Non-pigmented ciliary epithelial cell (primary cell): ENCODE measurements around the gene FIZ1.
"Not testable (repeated sequence)": the region's sequence is repeated elsewhere in the genome, so short reads cannot be mapped to it uniquely, and the experiment has no call there.

Source experiments
- DNase-seq: peaks from one replicate; pipeline ENCODE4 v3.0.0-alpha.2; 2010; ENCODE audit warnings: low read depth

FIZ1 gene

DNA sequence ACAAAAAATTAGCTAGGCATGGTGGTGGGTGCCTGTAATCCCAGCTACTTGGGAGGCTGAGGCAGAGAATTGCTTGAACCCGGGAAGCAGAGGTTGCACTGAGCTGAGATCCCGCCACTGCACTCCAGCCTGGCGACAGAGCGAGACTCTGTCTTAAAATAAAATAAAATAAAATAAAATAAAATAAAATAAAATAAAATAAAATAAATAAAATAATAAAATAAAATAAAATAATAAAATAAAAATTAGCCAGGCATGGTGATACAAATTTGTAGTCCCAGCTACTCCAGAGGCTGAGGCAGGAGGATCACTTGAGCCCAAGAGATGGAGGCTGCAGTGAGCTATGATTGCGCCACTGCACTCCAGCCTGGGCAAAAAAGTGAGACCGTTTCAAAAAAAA is 25.4 kb downstream of the FIZ1 start:
- not testable (repeated sequence) for DNase-seq

DNA sequence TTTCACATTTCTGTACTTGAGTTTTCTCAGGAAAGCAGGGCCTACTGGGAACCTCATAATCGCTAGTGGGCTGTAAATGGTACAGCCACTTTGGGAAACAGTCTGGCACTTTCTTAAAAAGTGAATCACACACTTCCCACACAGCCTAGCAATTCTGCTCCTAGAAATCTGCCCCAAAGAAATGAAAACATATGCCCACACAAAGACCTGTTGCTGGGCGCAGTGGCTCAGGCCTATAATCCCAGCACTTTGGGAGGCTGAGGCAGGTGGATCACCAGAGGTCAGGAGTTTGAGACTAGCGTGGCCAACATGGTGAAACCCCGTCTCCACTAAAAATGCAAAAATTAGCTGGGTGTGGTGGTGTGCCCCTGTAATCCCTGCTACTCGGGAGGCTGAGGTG is 29.8 kb downstream of the FIZ1 start:
- DNase-seq: not testable (repeated sequence)

DNA sequence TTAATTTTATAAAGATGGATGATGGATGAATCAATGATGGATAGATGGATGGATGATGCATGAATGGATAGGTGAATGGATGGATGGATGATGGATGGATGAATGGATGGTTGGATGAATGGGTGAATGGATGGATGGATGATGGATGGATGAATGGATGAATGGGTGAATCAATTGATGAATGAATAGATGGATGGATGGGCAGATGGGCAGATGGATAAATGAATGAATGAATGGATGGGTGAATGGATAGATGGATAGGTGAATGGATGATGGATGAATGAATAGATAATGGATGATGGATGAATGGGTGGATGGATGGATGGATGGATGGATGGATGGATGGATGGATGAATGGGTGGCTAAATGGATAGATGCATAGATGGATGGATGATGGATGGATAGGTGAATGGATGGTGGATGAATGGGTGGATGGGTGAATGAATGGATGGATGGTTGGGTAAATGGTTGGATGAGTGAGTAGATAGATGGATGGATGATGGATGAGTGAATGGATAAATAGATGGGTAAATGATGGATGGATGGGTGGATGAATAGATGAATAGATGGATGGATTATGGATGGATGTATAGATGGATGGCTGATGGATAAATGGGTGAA is 31.5 kb downstream of the FIZ1 start:
- no peak for DNase-seq

DNA sequence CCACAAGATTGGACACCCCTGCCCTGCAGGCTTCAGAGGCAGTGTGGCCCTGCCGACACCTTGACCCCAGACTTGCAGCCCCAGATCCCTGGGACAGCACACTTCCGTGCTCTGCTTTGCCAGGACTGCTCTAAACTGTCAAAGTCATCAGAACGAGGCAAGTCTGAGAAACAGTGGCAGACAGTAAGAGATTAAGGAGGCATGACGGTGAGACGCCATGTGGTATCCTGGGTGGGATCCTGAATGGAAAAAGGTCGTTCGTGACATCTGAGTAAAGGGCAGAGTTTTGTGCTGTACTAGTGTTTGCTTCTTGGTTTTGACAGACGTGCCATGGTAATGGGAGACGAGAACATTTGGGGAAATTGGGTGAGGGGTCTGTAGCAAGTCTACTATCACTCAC is 32.5 kb downstream of the FIZ1 start:
- no peak for DNase-seq

DNA sequence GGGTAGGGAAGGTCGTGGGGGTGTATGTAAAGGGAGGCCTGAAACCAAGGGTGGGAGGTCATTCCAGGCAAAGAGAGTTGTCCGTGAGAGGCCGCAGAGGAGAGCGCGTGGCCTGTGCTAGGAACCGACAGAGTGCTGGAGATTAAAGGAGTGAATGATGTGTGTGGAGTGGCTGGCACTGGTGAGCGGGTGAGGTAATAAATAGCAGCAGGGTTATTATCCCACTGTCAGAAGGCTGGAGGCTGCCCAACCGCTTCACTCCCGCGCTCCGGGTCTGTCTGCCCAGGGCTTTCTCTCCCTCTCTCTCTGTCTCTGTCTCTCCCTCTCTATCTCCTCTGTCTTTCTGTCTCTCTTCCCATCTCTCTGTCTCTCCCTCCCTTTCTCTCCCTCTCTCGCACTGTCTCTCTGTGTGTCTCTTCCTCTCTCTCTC is 36.0 kb downstream of the FIZ1 start:
- DNase-seq: no peak

DNA sequence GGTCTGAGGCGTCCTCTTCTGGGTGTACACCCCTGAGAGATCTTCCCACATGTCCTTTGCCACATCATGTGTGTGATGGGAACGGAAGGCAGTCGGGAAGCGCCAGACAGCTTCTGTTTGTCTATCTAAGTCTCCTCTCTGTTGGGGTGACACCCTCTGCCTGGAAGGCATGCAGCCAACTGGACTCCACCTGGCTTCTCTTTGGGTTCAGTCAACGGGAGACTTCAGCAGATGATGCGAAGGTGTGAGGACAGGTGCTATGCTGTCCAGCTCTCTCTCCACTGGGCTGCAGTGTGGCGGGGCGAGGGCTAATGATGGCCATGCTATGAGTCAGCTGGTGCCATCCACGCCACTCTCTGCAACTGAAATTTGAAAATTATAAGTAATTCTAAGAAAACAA is 39.6 kb downstream of the FIZ1 start:
- no peak for DNase-seq

DNA sequence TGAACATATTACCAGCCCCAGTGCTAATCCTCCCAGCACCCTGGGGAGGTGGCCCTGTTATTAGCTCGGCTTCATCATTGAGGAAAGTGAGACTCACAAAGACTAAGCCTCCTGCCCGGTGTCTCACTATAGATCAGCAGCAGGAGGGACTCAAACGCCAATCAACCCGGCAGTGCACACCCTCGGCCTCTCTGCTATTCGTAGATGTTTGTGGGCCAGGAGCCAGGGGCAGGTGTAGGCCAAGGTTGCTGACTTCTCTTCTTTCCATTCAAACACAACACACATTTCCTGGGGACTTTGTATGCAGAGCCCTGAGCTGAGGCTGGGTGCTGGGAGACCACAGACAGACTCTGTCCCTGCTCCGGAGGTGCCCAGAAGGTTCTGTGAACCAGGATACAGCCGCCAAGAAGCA is 44.6 kb downstream of the FIZ1 start:
- DNase-seq: no peak

DNA sequence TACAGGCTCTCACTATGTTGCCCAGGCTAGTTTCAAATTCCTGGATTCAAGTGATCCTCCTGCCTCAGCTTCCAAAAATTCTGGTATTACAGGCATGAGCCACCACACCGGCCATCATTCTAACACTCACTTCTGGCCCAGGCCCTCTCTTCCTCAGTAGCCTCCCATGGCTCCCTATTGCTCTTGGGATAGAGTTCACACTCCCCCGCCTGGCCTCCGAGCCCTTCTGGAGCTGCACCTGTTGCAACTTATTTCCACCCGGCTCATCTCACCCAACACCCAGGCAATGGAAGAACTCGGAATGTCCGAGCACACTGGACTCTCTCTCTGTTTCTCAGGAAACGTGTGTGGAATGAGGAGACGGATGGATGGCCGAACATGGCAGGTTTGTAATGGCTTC is 45.0 kb downstream of the FIZ1 start:
- no peak for DNase-seq

DNA sequence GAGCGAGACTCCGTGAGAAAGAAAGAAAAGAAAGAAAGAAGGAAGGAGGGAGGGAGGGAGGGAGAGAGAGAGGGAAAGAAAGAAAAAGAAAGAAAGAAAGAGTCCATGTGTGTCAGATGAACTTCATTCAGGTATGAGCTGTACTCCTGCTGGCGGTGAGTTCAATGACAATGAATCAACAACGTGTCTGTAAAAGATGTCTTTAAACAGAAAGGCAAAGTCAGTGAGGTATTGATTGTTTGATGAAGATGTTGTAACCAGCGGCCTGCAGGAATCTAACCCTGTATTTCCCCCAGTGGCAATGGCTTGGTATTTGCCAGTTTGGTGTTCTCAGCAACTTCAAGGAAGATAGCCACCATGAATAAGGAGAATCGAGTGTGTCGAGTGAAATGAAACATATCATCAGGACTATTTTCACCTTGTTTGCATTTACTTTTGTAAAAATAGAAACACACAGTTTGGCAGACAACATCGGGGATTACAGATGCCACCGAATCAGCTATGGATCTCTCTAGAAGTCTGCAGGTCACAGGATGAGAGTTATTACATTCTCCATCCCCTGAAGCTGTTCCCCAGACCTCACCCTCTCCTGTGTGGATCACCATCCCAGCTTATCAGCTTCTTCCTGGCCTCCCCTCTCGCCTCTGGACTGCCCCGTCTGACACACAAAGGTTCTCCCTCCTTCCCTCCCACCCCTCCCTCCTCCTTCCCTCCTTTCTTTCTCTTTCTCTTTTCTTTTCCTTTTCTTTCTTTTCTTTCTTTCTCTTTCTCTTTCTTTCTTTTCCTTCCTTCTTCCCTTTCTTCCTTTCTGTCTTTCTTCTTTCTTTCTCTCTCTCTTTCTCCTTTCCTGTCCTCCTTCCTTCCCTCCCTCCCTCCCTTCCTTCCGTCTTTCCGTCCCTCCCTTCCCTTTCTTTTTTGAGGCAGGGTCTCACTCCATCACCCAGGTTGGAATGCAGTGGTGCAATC is 45.8 kb downstream of the FIZ1 start:
- DNase-seq: no peak

DNA sequence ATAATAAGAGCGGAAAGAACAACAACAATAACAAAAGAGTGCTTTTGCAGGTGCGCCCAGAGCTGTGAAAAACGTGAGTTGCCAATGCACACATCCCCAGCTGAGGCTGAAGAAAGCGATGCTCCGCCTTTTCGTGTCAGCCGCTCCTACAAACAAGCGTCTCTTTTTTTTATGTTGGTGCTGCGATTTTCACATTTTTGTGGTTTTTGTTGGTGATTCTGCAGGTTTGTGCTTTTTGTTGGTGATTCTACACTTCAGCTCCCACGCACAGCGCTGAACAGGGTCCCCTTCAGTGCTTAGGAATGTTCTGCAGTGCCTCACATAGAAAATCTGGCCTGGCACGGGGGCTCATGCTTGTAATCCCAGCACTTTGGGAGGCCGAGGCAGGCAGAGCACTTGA is 46.7 kb downstream of the FIZ1 start:
- peak; percentile 83 for DNase-seq

DNA sequence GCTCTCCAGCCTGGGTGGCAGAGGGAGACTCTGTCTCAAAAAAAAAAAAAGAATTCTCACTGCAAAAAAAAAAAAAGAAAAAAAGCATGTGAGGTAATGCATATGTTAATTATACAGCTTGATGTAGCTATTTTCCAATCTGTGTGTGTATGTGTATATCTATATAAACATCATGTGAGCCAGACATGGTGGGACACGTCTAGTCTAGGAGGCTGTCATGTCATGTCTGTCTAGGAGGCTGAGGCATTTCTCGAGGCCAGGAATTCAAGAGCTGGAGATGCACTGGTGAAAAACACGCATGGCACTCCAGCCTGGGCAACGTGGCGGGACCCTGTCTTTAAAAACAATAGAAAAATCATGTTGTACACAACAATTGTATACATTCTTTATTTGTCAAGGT is 47.1 kb downstream of the FIZ1 start:
- no peak for DNase-seq

DNA sequence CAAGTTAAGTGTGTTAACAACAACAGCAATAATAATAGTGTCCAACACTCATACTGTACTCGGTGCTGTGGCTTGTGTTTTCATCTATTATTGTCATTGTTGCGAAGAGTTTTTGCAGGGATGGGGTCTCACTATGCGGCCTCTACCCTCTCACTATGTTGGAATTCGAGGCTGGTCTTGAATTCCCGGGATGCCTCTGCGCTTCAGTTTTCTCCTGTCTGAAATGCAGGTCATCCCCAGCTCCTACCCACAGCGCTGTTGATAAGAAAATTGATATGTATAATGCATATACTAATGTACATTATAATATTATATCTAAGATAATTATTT is 49.0 kb downstream of the FIZ1 start:
- DNase-seq: no peak

DNA sequence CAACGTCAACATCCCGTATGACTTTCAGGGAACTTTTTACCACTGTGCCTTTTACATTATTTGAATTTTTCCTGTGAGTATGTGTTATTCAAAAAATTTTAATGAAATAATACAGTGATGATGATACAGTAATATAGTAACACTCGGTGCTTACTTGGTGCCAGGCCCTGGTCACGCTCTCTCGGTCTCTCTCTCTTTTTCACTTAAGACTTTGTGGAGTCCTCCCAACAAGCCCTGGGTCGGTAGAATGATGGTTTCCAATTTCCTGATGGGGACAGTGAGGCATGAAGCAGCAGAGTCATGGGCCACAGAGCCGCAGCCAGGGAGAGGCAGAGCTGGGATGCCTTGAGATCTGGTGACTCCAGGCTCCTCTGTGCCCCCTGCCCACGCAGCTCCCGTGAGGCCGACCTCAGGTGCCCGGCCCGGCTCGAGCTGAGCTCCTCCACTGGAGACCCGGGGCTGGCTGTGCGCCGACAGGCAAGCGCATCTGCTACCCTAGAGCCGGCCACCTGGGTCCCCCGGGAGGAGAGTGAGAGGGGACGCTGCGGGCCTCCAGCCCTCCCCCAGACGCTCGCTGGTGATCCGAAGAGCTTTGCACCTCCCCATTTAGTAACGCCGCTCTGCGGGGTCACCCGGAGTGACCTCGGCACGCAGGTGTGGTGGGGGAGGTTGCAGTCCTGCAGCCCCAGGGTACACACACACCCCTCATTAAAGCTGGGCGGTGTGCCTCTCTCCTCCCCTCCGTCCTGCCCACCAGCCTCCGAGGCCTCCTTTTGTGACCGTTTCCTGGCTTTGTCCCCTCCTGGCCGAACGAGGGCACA is 49.6 kb downstream of the FIZ1 start:
- DNase-seq: peak; percentile 63

DNA sequence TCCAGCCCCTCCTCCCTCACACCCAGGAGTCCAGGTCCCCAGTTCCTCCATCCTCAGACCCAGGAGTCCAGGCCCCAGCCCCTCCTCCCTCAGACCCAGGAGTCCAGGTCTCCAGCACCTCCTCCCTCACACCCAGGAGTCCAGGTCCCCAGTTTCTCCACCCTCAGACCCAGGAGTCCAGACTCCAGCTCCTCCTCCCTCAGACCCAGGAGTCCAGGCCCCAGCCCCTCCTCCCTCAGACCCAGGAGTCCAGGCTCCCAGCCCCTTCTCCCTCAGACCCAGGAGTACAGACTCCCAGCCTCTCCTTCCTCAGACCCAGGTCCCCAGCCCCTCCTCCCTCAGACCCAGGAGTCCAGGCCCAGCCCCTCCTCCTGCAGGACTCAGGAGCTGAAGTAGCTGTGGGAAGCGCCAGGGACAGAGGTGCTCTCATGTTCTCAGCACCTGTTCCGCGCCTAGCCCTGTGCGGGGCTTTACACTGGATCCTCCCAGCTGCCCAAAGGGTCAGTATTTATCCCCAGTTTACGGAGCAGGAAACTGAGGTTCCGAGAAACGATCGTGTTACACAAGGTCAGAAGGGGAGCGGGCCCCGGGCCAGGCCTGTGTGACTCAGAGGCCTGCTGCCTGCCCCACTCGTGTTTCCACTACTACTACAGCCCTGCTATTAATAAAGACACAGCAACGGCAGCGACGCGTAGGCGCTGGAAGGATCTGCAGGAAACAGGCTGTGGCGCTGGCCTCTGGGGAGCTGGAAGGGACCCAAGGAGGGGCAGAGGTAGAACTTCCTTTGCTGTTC is 52.3 kb downstream of the FIZ1 start:
- no peak for DNase-seq

DNA sequence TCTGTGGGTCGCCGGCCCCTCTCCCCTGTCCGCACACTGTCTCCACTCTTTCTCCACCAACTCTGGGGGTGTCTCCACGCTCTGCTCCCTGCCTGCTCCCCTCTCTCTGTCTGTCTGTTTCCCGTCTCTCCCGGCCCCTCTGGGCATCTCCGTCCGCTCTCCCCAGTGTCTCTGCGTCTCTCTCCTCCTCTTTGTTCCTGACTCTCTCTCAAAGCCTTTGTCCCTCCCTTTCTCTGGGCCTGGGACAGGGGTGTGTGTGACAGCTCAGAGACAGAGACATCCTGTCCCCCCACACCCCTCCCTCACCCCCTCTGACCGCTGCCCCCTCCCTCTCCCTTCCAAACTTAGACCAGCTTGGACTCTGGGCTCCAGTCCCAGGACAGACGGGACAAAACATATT is 53.3 kb downstream of the FIZ1 start:
- no peak for DNase-seq

DNA sequence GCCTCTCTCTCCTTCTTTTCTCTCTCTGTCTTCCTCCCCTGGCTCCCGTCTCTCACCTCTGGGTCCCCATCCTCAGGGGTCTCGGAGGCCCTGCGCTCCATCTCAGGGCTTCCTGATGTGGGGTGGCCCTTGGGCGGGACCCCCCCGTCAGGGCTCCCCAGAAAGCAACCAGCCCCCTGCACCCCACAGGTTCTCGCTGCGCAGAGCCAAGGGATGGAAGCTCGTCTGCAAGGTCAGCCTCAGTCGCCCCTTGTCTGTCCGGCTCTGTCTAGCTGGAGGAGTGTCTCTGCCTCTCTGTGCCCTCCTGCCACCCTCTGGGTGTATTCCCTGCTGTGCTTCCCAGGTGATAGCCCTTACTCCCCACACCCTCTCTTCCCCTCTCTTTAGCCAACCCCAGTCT is 53.9 kb downstream of the FIZ1 start, which contains the start of gene SBK3:
Gene SBK3, minus strand, starts transcription at position 101 of the 400 bp plus-strand sequence. Its CDS starts 0 bp downstream, at position 101.
- DNase-seq: no peak

DNA sequence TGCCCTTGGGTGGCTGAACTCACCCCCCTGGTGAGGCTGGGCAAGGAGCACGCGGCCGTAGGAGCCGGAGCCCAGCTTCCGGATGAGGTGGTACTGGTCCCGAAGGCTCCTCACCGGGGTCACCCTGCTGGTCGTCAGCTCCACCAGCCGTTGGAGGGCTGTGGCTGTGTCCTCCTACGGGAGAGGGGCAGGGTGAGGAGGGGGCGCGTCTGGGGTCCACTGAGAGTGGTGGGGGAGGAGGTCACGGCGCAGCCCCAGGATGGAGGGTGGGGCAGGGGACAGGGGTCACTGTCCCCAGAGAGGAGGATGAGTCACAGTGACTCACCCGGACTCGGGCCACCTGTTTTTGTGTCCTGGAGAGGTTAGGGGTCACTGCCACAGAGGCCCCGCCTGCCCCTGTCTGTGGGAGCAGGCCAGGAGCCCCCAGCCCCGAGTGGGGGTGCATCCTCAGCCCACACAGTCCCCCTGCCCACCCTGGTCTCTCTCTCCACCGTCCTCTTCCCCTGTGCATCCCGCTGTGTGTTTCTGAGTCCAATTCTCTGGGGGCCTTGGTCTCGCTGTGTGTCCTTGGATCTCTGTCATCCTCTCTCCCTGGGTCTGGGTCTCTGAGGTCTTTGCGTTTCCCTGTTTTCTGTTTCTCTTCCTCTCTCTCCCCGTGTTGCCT is 54.4 kb downstream of the FIZ1 start:
- no peak for DNase-seq

DNA sequence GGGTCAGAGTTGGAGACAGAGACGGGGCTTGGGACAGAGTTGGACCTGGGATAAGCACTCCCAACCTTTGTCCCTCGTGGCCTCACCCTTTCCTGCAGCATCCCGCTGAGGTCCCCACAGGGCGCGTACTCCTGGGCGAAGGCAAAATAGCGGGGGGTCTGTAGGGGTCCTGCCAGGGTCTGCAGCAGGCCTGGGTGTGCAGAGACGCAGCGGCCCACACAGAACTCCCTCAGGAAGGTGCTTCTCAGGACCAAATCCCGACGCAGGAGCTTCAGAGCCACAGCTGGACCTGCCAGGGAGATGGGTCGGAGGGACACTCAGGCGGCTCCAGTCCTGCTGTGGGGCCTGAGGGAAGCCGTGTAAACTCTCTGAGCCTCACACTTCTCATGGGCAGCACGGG is 55.3 kb downstream of the FIZ1 start:
- DNase-seq: no peak

DNA sequence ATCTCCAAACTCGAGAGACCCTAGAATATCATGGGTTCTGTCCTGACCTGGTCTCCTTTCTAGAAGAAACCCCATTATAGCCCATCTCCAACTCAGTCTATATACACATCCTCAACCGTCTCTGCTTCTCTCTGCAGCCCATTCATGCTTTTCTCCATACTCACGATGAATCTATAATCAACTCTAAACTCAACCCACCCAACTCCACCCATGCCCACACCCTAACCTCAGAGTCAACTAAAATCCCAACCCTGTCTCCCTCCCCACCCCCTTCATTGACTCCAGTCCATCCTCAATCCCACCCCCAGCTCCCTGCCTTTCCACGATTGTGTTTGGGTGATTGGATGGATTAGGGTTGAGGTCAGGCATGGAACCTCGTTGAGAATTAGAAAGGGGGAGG is 55.8 kb downstream of the FIZ1 start:
- no peak for DNase-seq

DNA sequence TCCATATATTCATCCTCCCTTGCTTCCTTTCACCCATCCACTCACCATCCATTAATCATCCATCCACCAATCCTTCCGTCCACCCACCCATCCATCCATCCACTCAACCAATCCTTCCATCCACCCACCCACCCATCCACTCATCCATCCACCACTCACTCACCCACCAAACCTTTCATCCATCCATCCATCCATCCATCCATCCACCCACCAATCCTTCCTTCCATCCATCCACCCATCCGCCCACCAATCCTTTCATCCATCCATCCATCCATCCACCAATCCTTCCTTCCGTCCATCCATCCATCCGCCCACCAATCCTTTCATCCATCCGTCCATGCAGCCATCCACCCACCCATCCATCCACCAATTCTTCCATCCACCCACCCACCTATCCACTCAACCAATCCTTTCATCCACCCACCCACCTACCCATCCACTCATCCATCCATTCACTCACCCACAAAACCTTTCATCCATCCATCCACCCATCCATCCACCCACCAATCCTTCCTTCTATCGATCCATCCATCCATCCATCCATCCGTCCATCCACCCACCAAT is 56.9 kb downstream of the FIZ1 start:
- DNase-seq: no peak
